ENCODE measurements around the gene PCDH12.

PCDH12 gene

GRCh38 chr5:141908796-141909195 is 49.2 kb downstream of the PCDH12 start:
- no peak for DNase-seq (ENCODE audit: low read depth in 3 of 3)

GRCh38 chr5:141906972-141907371 is 51.0 kb downstream of the PCDH12 start:
- no peak for DNase-seq (ENCODE audit: low read depth in 3 of 3)

- no peak for DNase-seq (ENCODE audit: low read depth in 3 of 3)
Measured at GRCh38 chr5:141906517-141906916, 51.5 kb downstream of the PCDH12 start.

- DNase-seq (ENCODE audit: low read depth in 3 of 3), result no peak
Measured at GRCh38 chr5:141904551-141904950, 53.5 kb downstream of the PCDH12 start.

GRCh38 chr5:141903261-141903660 is 54.7 kb downstream of the PCDH12 start:
- DNase-seq (ENCODE audit: low read depth in 3 of 3), result no peak

- no peak for DNase-seq (ENCODE audit: low read depth in 3 of 3)
Measured at GRCh38 chr5:141902015-141902814, 55.8 kb downstream of the PCDH12 start.

GRCh38 chr5:141898448-141899049 is 59.5 kb downstream of the PCDH12 start:
- DNase-seq (ENCODE audit: low read depth in 3 of 3), result no peak

- DNase-seq (ENCODE audit: low read depth in 3 of 3), result no peak
Measured at GRCh38 chr5:141897425-141897824, 60.6 kb downstream of the PCDH12 start.
